GM18526 (cell line): ENCODE results near the gene LNX2.

Experiments used
- POLR2A ChIP-seq: IDR thresholded peaks from 3 replicates; pipeline ENCODE4 v1.6.1; 2011; ENCODE audit not compliant: insufficient read length; ENCODE audit errors: extremely low read depth

The LNX2 gene

DNA sequence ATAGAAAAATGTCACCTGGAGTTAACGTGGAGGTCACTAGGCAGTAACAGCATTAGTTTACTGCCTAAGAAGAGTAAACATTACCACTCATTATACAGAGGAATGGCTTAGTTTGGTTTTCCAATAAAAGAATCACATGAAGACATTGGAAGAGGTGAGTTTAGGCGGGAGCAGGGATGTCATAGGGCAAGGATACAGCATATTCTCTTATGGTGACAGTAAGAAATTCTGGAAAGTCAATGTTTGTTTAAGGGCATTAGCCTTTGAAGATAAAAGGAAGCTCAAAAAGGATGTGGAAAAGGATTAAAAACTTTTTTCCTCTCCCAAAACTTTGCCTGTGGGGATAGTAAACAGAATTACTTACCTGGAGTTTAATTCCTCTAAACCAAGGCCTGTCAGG is 5.5 kb upstream of the LNX2 start:
- no peak for TF ChIP-seq POLR2A

DNA sequence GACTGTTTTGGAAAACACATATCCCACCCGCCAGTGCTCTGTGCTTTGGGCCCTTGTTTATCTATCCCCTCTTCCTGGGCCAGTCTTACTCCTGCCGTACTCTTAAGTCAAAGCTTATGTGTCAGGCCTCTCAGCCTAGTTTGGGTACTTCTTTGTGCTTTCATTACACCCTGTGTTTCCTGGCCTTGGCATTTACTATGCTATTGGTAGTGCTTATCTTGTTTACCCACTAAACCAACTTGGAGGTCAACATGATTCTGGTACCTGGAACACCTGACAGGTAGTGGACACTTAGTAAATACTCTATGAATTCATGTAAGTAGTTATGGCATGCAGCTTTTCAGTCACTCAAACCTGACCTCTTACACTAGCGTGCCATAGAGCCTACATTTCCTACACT is 3.7 kb upstream of the LNX2 start:
- TF ChIP-seq POLR2A: no peak

DNA sequence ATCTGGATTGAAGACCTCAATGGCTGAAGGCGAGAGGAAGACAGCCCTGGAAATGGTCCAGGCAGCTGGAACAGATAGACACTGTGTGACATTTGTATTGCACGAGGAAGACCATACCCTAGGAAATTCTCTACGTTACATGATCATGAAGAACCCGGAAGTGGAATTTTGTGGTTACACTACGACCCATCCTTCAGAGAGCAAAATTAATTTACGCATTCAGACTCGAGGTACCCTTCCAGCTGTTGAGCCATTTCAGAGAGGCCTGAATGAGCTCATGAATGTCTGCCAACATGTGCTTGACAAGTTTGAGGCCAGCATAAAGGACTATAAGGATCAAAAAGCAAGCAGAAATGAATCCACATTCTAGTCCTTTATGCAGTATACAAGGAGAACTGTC is 2.6 kb upstream of the LNX2 start:
- TF ChIP-seq POLR2A: no peak

DNA sequence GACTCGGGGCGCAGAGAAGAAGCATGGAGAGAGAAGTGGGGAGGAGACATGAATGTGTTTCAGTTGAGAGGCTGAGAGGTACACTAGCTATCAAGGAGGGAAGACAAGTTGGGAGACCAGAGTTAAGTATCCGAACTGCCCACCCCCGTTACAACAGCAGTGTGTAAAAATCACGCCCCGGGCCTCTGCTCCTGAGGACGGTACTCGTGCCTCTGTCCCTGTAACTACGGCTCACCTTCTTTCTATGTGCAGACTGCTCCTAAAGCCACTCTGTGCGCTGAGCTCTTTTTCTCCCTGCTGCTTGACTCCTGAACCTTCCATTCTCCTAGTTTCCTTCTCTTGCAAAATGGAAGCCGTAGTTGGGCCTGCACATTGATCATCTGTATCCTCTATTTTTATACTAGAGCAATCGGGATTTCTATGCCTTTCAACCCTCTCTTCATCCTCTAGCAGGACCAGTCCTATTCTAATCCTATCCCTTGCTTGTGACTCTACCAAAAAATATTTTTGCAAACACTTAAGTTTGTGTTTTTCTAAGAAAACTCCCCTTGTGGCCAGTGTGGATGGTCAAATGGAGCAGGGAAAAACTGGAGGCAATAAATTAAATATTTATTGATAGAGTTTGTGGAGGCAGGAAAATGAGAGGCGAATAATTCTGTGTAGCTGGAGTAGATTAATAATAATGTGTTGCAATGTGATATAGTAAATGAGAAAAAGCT is 1.9 kb upstream of the LNX2 start:
- TF ChIP-seq POLR2A: no peak

DNA sequence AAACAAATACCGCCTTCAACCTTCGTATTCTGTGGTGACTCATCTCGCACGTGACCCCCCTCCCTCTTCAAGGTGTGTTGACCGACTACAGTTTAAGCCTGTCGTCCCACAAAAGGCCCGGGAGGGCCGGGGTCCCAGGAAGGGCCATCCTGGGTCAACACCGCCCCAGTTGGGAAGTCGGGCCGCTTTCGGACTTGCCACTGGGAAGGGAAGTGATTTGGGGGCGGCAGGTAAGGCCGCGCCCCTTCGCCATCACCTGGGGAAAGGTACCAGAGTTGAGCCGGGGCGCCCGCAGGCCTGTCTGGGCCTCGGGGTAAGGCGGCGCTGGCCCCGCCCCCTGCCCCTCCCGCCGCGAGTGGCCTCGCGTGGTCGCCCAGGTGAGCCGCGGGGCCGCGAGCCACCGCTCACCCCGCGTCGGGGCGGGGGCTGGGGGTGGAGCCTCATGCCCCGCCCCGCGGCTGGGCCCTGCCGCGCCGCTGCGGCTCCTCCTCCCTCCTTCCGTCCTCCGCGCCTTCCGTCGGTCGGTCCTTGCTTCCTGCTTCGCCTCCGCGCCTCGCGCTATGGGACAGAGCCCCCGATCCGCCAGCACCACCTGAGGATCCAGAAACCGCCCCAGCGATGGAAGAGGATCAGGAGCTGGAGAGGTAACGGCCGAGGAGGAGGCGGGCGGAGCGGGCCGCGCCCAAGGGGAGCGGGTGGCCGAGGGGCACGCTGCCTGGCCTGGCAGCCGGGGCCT is 1.2 kb upstream of the LNX2 start, which contains the start of gene POLR1D:
POLR1D (plus strand) TSS at position 527 of the 736 bp plus-strand sequence; CDS start at position 619, 92 bp downstream.
- peak; percentile 91 for TF ChIP-seq POLR2A

DNA sequence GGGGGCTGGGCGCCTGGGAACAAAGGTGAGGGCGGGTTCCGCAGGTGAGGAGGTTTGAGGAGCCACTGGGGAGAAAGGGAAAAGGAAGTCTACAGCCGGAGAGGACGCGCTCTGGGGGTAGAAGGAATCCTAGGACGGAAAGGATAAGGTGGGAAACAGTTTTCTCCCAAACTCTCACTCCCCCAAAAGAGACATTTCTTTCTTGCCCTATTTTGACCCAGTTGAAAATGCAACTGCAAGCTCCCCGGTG is 712 bp upstream of the LNX2 start:
- no peak for TF ChIP-seq POLR2A

DNA sequence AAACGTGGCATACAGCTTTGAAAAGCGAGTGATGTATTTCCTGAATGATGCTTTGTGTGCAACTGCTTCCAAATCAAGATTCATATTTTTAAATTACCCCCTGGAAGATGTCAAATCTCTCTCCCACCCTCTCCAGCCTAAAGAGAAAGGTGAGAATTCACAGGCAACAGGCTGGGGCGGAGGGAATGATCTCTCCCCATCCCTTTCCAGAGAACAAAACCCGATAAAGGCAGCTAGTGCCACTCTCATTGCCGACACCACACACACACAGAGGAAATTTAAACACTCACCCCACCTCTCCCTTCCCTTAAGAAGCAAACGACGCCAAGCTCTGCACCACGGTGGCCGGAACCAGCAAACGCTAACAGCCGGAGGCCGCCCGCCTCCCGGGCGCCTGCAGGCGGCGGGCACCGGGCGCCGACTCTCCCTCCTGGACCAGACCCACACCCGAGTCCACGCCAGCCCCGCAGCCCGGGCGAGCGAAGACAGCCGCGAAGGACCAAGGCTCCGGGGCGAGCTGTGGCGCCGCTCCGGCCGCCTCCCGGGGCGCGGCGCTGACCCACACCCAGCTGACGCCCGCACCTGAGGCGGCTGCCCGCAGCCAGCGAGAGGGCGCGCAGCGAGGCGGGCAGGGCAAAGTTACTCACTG is 477 bp downstream of the LNX2 start:
- no peak for TF ChIP-seq POLR2A

DNA sequence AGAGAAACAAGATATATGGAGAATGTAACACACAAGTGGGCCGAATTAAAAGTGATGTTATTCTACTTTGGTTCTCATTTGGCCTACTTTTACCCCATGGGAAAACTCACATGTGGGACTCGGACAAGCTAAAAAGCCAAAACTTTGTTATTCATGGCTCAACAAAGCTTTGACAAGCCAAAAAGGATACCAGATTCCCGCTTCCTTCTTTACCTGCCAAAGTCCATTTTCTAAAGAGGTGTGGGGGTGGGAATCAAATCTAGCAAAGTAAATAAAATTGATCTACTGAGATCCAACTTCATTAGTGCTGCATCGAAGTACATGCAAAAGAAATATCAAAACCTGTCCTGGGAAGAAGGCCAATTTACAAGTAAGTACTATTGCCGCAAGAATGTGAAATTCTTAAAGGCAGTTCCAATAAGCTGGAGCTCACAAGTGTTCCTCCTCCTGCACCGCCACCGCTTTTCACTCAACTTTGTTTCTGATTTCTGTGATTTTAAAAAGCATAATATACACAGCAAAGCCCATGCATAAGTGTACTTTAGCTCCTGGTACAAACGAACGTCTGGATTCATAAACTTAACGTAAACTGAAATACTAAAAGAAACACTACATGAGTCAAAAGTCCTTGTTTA is 1.1 kb downstream of the LNX2 start:
- no peak for TF ChIP-seq POLR2A

DNA sequence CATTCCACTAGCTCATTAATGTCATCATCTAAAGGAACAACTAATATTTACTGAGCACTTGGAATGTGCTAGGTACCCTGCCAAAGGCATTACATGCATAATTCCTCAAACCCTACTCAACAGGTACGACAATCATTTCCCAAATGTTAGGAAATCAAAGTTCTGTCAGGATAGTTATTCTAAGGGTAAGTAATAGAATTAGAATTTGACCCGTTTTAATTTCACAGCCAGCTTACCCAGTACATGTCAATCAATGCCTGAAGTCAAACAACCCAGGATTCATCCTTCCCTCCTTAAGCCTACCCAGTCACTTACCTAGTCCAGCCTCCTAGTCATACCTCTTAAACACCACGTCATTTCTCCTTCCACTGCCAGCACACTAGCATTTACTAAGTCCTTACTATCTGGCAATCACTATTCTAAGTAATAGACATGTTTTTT is 2.4 kb downstream of the LNX2 start:
- TF ChIP-seq POLR2A: no peak

DNA sequence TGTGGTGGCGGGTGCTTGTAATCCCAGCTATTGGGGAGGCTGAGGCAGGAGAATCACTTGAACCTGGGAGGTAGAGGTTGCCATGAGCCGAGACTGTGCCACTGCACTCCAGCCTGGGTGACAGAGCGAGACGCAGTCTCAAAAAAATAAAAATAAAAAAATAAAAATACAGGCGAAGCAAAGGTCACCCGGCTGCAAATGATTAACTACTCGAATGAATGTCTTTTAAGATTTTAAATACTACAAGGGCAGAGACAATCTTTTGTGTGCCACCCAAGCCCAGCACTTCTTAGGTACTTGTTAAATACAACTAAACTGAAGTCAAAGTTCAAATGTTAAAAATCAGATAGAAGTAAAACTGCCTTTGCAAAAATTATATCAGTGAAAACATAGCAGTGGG is 6.7 kb downstream of the LNX2 start:
- no peak for TF ChIP-seq POLR2A

DNA sequence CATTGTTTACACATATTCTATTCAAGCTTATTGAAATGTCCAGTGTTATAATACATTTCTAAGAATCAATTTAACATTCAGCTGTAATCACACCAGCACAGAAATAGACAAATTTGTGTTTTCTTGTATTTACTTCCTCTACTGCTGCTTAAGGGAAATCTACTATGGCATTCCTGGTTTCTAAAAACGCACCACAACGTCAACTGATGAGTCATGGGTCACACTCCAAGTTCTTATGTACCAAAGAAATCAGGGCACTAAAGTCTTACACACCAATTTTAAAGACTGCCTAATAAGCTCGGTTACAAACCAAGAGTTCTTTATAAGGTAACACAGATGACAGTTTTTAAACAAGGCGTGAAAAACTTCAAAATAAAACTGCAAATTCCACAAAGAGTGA is 13.2 kb downstream of the LNX2 start:
- TF ChIP-seq POLR2A: no peak

DNA sequence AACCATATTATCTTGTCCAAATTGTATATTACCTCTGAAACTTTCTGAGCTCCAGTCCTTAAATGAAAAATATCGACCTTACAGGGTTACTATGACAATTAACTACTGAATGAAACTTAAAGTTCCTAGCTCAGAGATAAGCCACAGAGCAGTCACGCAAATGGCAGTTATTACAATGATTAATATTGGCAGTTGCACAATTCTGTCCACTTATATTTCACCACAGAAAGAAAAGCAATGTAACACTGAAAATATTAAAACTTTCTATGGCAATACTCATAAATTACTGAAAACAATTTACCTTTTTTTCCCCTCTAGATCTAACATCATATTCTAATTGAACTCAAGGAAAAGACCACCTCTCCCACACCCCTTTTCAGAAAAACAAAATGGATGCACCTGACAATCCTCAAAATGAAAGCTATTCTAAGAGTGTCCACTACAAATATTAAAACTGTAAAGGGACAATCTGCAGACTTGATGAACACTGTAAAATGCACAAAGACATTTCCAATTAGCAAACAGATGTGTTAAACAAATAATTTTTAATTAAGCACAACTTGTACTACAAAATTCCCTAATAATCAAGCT is 14.6 kb downstream of the LNX2 start:
- TF ChIP-seq POLR2A: no peak

DNA sequence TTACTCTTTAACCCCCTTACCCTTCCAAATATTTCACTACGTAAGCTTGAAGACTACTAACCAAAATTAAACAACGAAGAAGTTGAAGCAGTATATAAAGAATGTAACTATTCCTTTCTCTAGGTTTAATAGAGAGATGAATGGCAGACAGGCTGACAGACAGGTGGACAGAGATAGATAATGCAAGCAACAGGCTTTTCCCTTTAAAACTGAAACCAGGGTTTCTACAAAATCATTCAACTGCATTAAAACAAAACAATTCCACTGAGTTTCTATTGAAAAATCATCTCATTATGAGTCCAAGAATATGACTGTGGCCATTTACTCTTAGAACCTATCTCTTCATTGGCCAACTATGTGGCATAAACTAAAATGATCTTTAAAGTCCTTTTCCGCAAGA is 15.2 kb downstream of the LNX2 start:
- no peak for TF ChIP-seq POLR2A

DNA sequence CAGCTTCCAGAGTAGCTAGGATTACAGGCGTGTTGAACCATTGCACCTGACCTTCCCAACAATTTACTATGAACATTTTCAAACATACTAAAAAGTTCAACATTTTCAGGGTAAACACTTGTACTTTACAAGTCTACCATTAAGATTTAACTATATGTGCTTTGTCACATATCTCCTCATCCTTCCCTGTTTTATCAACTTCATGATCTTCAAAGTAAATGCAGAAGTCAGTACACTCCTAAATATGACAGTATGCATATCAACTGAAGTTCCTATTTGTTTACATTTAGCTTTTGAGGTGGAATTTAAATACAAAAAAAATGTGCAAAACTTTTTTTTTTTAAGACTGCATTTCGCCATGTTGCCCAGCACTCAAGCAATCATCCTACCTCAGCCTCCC is 18.5 kb downstream of the LNX2 start:
- no peak for TF ChIP-seq POLR2A

DNA sequence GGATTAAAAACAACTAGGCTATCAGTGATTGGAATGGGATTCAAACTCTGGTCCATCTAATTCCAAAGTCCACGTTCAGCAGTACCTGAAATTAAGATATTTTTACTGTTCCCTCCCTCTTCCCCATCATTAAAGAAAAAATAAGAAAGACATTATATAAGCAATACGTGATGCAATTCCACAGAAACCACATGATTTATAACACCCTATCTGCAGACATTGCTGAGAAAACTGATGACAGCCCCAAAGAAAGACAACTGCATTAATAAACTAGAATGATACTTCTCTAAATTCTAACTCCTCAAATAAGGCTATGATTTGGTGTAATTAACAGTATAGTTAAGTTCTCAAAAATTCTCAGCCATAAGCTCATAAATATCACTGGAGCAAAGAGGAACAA is 19.1 kb downstream of the LNX2 start:
- TF ChIP-seq POLR2A: no peak

DNA sequence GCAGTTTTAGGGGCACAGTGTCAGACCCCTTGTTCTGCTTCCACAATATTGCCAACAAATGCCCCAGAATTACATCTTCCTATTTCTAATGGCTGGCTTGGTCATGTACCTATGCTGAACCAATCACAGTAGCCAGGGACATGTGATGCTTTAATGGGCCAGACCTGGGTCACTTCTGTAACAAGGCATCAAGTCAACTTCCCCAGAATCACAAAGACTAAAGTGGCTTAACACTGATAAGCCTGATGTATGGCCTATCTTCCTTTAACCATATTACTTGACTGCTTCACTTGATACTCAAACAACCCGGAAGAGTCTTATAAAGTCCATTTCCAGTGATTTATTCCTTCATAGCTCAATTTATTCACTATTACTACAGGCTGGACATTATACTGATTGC is 19.6 kb downstream of the LNX2 start:
- TF ChIP-seq POLR2A: no peak
